HEK293T (cell line): ENCODE measurements around the gene POLD2.

Experiments used
- CTCF ChIA-PET: fragments of 350-600 bp; formaldehyde crosslinking; extraction: SDS; loops from one replicate; lab custom pipeline; 2021; ENCODE audit warnings: antibody characterized with exemption, inconsistent platforms; lab: Yijun Ruan, JAX
- POLR2A ChIA-PET: fragments of 350-600 bp; formaldehyde crosslinking; extraction: SDS; loops from one replicate; lab custom pipeline; 2020; ENCODE audit warnings: antibody characterized with exemption, inconsistent platforms; lab: Yijun Ruan, JAX
- DNase-seq: peaks from one replicate; pipeline ENCODE4 v3.0.0; 2012; ENCODE audit warnings: mixed read lengths; ENCODE audit errors: extremely low spot score
- ARNT ChIP-seq: fragments of 450-650 bp; IDR thresholded peaks from 2 replicates; pipeline ENCODE4 v1.6.1; 2017; ENCODE audit warnings: mild to moderate bottlenecking
- BHLHE40 ChIP-seq: fragments of 450-650 bp; IDR thresholded peaks from 2 replicates; pipeline ENCODE4 v1.6.1; 2016; ENCODE audit warnings: mild to moderate bottlenecking, moderate library complexity, borderline replicate concordance
- CTBP1 ChIP-seq: fragments of 450-650 bp; IDR thresholded peaks from 2 replicates; pipeline ENCODE4 v1.6.1; 2016; ENCODE audit warnings: borderline replicate concordance
- ELF4 ChIP-seq: fragments of 450-650 bp; IDR thresholded peaks from 2 replicates; pipeline ENCODE4 v1.6.1; 2017; ENCODE audit warnings: antibody characterized with exemption
- FOXA1 ChIP-seq: fragments of 450-650 bp; IDR thresholded peaks from 2 replicates; pipeline ENCODE4 v1.6.1; 2016; ENCODE audit warnings: mild to moderate bottlenecking
- FOXK2 ChIP-seq: fragments of 450-650 bp; IDR thresholded peaks from 2 replicates; pipeline ENCODE4 v1.6.1; 2016; ENCODE audit warnings: mild to moderate bottlenecking
- FOXM1 ChIP-seq: fragments of 450-650 bp; IDR thresholded peaks from 2 replicates; pipeline ENCODE4 v1.6.1; 2017; ENCODE audit warnings: mild to moderate bottlenecking, borderline replicate concordance
- HDGF ChIP-seq: fragments of 450-650 bp; IDR thresholded peaks from 2 replicates; pipeline ENCODE4 v1.6.1; 2017; ENCODE audit warnings: antibody characterized with exemption, borderline replicate concordance
- L3MBTL2 ChIP-seq: fragments of 450-650 bp; conservative IDR thresholded peaks from 2 replicates; pipeline ENCODE4 v1.6.1; 2016; ENCODE audit warnings: mild to moderate bottlenecking
- LEF1 ChIP-seq: fragments of 450-650 bp; IDR thresholded peaks from 2 replicates; pipeline ENCODE4 v1.6.1; 2017; ENCODE audit warnings: mild to moderate bottlenecking, borderline replicate concordance
- NFRKB ChIP-seq: fragments of 450-650 bp; IDR thresholded peaks from 2 replicates; pipeline ENCODE4 v1.6.1; 2016; ENCODE audit warnings: mild to moderate bottlenecking, moderate library complexity
- SP1 ChIP-seq: fragments of 450-650 bp; IDR thresholded peaks from 2 replicates; pipeline ENCODE4 v1.6.1; 2017
- SUZ12 ChIP-seq: fragments of 450-650 bp; IDR thresholded peaks from 2 replicates; pipeline ENCODE4 v1.6.1; 2016; ENCODE audit warnings: mild to moderate bottlenecking
- TARDBP ChIP-seq: fragments of 450-650 bp; IDR thresholded peaks from 2 replicates; pipeline ENCODE4 v1.6.1; 2016
- ZNF384 ChIP-seq: fragments of 450-650 bp; IDR thresholded peaks from 2 replicates; pipeline ENCODE4 v1.6.1; 2016
- TF ChIP-seq, protein P1 (sequence below): fragments of 450-650 bp; IDR thresholded peaks from 2 replicates; pipeline ENCODE4 v1.6.1; 2016

Gene POLD2

DNA sequence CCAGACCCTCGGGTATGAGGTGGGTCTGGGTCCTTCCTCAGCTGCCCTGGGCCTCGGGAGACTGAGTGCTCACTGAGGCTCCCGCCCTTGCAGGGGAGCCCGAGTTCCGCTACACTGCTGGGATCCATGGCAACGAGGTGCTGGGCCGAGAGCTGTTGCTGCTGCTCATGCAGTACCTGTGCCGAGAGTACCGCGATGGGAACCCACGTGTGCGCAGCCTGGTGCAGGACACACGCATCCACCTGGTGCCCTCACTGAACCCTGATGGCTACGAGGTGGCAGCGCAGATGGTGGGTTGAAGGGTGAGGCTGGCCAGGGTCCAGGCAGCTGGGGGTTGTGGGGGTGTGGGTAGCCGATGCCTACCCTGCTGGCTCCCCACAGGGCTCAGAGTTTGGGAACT is 11.6 kb downstream of the POLD2 start:
- POLR2A ChIA-PET = interaction anchor here (4.7 kb wide), 1 partner anchor 11 kb away, joined by 24 read pairs; the partner anchor contains the start of gene POLD2
- no peak for DNase-seq
- TF ChIP-seq SUZ12 (no peak), SP1 (no peak), HDGF (no peak), ZNF384 (no peak), BHLHE40 (no peak), LEF1 (no peak), FOXA1 (no peak)
- TF ChIP-seq, protein P1, sequence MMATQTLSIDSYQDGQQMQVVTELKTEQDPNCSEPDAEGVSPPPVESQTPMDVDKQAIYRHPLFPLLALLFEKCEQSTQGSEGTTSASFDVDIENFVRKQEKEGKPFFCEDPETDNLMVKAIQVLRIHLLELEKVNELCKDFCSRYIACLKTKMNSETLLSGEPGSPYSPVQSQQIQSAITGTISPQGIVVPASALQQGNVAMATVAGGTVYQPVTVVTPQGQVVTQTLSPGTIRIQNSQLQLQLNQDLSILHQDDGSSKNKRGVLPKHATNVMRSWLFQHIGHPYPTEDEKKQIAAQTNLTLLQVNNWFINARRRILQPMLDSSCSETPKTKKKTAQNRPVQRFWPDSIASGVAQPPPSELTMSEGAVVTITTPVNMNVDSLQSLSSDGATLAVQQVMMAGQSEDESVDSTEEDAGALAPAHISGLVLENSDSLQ = no peak

DNA sequence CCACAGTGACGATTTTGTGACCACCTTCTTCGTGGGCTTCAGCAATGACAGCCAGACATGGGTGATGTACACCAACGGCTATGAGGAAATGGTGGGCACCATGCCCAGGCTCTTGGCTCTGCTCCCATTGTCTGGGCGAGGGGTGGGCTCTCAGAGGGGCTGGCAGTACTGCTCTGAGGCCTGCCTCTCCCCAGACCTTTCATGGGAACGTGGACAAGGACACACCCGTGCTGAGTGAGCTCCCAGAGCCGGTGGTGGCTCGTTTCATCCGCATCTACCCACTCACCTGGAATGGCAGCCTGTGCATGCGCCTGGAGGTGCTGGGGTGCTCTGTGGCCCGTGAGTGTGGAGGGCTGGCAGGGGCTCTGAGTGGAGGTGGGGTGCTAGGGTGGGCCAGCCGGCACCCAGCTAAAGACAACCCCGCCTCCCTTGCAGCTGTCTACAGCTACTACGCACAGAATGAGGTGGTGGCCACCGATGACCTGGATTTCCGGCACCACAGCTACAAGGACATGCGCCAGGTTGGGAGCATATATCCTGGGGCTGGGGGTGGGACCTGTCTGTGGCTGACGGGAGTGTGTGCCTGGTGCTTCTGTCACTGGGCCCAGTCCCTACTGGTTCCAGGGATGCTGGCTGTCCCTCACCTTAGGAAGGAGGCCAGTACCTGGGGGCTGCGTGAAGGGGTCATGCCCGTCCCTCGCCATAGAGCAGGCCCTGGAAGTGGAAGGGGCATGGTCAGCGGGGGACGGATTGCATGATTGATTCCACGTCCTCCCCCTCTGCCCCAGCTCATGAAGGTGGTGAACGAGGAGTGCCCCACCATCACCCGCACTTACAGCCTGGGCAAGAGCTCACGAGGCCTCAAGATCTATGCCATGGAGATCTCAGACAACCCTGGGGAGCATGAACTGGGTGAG is 12.4 kb downstream of the POLD2 start:
- no peak for DNase-seq
- CTCF ChIA-PET = no interaction called here
- POLR2A ChIA-PET = interaction anchor here (4.7 kb wide), 1 partner anchor 12 kb away, joined by 24 read pairs; the partner anchor contains the start of gene POLD2
- no peak for TF ChIP-seq ZNF384
- no peak for TF ChIP-seq BHLHE40
- TF ChIP-seq ELF4 = no peak
- TF ChIP-seq SP1 = no peak
- no peak for TF ChIP-seq L3MBTL2
- TF ChIP-seq NFRKB = no peak
- TF ChIP-seq ARNT = no peak
- TF ChIP-seq FOXA1 = no peak
- no peak for TF ChIP-seq TARDBP
- TF ChIP-seq FOXK2 = no peak
- TF ChIP-seq LEF1 = no peak
- TF ChIP-seq SUZ12 = no peak

More for the DNA sequence above, 11.6 kb downstream of the POLD2 start:
- CTCF ChIA-PET = no interaction called here

DNA sequence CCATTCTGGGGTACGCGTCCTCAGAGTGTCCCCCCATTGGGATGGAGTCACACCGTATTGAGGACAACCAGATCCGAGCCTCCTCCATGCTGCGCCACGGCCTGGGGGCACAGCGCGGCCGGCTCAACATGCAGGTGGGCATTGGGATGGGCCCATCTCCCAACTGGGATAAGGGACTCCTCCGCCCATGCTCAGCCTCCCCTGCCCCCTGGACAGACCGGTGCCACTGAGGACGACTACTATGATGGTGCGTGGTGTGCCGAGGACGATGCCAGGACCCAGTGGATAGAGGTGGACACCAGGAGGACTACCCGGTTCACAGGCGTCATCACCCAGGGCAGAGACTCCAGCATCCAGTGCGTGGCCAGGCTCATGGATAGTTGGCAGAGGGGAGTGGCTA is 13.4 kb downstream of the POLD2 start:
- ChIA-PET POLR2A (interaction anchor here (4.7 kb wide), 1 partner anchor 13 kb away, joined by 24 read pairs; the partner anchor contains the start of gene POLD2), CTCF (no interaction called here)
- TF ChIP-seq ZNF384 (no peak), FOXK2 (no peak), NFRKB (no peak), ELF4 (no peak), FOXM1 (no peak), CTBP1 (no peak), FOXA1 (no peak), ARNT (no peak), LEF1 (no peak), L3MBTL2 (no peak)
- no peak for DNase-seq

DNA sequence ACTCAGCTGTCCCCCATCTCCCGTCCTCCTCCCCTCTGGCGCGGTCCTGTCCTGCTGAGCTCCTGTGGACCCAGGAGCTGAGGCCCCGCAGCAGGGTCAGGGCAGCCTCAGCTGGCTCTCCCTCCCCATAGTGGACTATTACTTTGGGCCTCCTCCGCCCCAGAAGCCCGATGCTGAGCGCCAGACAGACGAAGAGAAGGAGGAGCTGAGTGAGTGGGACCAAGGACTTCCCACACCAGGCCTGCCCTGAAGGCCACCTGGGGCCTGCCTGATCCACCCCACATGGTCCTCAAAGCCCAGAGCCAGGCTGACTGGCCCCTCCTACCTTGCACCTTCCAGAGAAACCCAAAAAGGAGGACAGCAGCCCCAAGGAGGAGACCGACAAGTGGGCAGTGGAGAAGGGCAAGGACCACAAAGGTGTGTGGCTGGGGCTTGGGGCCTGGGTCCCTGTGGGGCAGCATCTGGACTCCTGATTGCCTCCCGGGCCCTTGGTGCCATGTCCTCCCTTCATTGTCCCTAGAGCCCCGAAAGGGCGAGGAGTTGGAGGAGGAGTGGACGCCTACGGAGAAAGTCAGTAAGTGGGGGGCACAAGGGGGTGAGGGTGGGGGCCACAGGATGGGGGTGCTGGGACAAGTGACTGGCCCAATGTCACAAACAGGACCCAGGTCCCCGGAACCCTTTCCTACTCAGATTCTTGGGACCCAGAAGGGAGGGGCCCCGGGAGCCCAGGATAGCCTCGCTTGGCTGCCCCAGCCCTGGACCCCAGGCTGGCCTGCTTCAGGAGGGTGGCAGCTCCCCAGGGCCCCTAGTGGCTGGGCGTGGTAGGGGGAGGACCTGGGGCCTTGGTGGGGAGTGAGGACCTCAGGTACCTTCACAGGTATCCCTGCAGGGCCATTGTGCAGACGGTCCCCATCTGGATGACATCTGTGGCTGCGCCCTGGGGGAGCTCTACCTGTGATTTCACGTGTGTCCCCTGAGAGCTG is 14.3 kb downstream of the POLD2 start:
- CTCF ChIA-PET = no interaction called here
- TF ChIP-seq CTBP1 (no peak), FOXM1 (no peak), FOXK2 (no peak), L3MBTL2 (no peak), HDGF (no peak), ZNF384 (no peak), LEF1 (no peak), TARDBP (no peak), ARNT (no peak), NFRKB (no peak), SUZ12 (no peak), ELF4 (no peak), SP1 (no peak), FOXA1 (no peak), BHLHE40 (no peak)
- TF ChIP-seq, protein P1 = no peak
- POLR2A ChIA-PET = interaction anchor here (1.0 to 4.7 kb wide), 2 partner anchors 11 to 14 kb away, joined by 3 to 24 read pairs; partner anchors contain the start of gene POLD2
- no peak for DNase-seq

DNA sequence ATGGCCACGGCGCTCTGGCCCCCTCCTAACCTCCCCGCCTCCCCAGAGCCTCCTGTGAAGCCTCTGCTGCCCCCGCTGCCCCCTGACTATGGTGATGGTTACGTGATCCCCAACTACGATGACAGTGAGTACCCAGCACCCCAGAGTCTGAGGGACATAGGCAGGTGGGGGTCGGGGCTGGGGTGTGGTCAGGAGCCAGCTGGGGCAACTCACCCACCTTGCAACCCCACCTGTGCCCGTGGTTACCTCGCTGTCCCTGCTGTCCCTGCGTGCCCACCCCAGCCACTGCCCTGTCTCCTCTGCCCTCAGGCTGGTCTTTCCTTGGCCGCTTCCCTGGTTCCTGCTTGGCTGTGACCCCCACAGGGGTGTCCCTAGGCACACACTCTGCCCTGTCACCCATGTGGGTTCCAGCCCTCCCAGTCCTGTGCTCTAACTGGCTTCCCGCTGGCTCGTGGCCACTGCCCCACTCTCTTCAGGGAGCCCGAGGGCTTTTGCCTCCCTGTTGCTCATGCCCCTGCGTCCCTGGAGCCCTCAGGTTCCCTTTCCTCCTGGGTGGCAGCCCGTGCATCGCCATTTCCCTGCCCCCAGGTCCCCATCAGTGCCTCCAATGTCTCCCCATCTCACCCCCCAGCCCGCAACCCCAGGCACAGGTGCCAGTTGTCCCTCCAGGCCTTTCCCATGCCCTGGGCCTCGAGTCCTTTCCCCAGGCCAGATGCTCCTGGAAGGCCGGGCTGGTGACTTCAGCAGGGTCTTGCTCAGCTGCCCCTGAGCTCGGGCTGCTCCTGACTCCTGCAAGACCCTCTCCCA is 15.2 kb downstream of the POLD2 start:
- TF ChIP-seq ARNT (no peak), SP1 (no peak), CTBP1 (no peak), SUZ12 (no peak), LEF1 (no peak), FOXM1 (no peak), FOXK2 (no peak), TARDBP (no peak), FOXA1 (no peak), L3MBTL2 (no peak)
- no peak for DNase-seq
- POLR2A ChIA-PET = no interaction called here
- CTCF ChIA-PET = no interaction called here
